Colonic mucosa (tissue), 4 donors: ENCODE measurements around the gene MRTFB. TPM values are rescaled to one million over a fixed set of nuclear protein-coding genes. Genes with fewer than 3 reads are reported as not detected.

Source experiments
- DNase-seq: peaks from one replicate; pipeline ENCODE4 v3.0.0-alpha.2; 2020
- H3K27ac ChIP-seq: fragments of 200-600 bp; one replicate; pipeline ENCODE4 v1.8.0; 2021
- H3K27me3 ChIP-seq: fragments of 200-600 bp; one replicate; pipeline ENCODE4 v1.8.0; 2021
- H3K36me3 ChIP-seq: fragments of 200-600 bp; one replicate; pipeline ENCODE4 v1.8.0; 2021
- H3K4me1 ChIP-seq: fragments of 200-600 bp; one replicate; pipeline ENCODE4 v1.8.0; 2021; ENCODE audit warnings: mild to moderate bottlenecking
- H3K4me3 ChIP-seq: fragments of 200-600 bp; one replicate; pipeline ENCODE4 v1.8.0; 2021
- H3K9ac ChIP-seq, 2 donors: one replicate each; pipeline ENCODE4 v1.7.0; 2013; ENCODE audit warnings: control low read depth in 2 of 2, low read depth in 2 of 2, low read length in 2 of 2
- H3K9me3 ChIP-seq: fragments of 200-600 bp; one replicate; pipeline ENCODE4 v1.8.0; 2021
- intact Hi-C: fragments of 100-400 bp; cut with DNase I; formaldehyde crosslinking; loops from one replicate; pipeline ENCODE4 v1.14.1; 2022
- total RNA-seq, 2 donors: library from RNA; stranded (reverse); fragmentation: NEBNext Ultra II Directional in 1 of 2; extraction: Animal tissue kit (Norgen Biotek cat#: 25700) in 1 of 2; gene quantifications; one replicate each; pipeline ENCODE4 v1.2.1, GENCODE V29; 2021
- TF ChIP-seq, protein P1 (sequence below): fragments of 200-600 bp; IDR thresholded peaks from one replicate; pipeline ENCODE4 v1.8.0; 2022; ENCODE audit warnings: antibody characterized with exemption, mild to moderate bottlenecking
- donor health status: healthy.
- donor health status: DM: no; HTN: no; CAD: no.
- donor health status: DM: no; HTN: no; CAD: no.

The MRTFB gene
- total RNA-seq, 2 donors from 2014 or later = 31.4 to 40.3 TPM

DNA sequence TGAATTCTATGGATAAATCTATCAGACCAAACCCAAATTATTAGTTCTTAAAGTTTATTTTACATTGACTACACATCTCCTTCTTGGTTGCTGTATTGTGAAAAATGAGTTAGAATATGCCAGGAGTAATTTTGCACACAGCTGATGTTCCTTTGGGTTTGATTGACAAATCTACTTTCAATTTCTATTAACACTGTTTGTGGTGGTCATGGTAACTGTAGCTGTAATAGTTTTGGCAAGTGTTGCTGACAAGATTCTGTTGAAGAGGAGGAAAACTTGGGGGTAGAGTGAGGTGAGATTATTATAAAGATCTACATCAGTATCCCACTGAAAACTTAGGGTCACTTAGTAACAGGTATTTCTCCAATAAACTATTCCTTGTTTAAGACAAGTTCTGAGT is 30.3 kb downstream of the MRTFB start:
- no peaks in the 10 kb centered on the region for H3K9me3 ChIP-seq
- H3K4me1 ChIP-seq = peaks cover 5% of the 10 kb centered on the region
- intact Hi-C loops = no loop called here
- TF ChIP-seq, protein P1, sequence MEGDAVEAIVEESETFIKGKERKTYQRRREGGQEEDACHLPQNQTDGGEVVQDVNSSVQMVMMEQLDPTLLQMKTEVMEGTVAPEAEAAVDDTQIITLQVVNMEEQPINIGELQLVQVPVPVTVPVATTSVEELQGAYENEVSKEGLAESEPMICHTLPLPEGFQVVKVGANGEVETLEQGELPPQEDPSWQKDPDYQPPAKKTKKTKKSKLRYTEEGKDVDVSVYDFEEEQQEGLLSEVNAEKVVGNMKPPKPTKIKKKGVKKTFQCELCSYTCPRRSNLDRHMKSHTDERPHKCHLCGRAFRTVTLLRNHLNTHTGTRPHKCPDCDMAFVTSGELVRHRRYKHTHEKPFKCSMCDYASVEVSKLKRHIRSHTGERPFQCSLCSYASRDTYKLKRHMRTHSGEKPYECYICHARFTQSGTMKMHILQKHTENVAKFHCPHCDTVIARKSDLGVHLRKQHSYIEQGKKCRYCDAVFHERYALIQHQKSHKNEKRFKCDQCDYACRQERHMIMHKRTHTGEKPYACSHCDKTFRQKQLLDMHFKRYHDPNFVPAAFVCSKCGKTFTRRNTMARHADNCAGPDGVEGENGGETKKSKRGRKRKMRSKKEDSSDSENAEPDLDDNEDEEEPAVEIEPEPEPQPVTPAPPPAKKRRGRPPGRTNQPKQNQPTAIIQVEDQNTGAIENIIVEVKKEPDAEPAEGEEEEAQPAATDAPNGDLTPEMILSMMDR = no peak
- H3K27ac ChIP-seq = no peak overlapping the region
- no peaks in the 10 kb centered on the region for H3K36me3 ChIP-seq
- DNase-seq = no peak
- H3K27me3 ChIP-seq = no peaks in the 10 kb centered on the region
- no peak overlapping the region for H3K9ac ChIP-seq
- H3K4me3 ChIP-seq = no peak overlapping the region

DNA sequence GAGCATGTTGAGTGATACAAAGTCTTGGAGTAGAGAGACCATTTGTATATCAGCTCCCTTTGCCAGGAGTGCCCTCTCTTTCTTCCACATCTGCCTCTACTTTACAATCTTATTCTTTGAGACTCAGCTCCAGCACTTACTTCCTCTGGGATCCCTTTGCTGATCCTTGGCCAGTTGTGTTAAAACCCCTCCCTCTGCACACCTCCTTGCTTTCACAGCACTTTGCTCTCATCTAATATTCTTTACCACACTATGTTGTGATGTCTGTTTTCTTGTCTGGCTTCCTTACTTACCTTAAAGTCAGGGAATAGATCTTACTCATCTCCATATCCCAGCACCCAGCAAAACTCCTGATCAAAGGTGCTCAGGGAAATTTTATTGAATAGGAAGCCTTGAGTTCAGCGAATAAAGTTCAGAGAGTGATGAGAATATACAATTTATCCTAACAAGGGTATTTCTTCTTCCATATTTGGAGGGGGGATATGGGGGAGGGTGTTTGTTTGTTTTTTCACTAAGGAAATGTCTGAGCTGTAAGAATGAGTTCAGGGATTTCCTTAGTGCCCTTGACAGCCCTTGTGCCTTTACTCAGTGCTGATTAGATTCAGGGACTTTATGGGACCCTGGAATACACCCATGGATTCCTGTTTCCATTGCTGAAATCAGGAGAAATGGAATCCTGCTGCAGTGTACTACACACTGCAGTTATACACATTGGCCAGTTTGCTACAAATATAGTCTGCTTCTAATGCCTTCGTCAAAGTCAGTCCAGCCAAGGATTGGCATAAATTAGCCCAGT is 32.0 kb downstream of the MRTFB start:
- TF ChIP-seq, protein P1 = no peak
- H3K27me3 ChIP-seq = no peaks in the 10 kb centered on the region
- H3K9ac ChIP-seq = peak overlapping the region in 1 of 2 donors; percentile 1
- no peak overlapping the region for H3K4me3 ChIP-seq
- H3K4me1 ChIP-seq = peaks cover 5% of the 10 kb centered on the region
- H3K9me3 ChIP-seq = no peaks in the 10 kb centered on the region
- no peak overlapping the region for H3K27ac ChIP-seq
- no peaks in the 10 kb centered on the region for H3K36me3 ChIP-seq
- intact Hi-C loops = no loop called here
- DNase-seq = no peak

DNA sequence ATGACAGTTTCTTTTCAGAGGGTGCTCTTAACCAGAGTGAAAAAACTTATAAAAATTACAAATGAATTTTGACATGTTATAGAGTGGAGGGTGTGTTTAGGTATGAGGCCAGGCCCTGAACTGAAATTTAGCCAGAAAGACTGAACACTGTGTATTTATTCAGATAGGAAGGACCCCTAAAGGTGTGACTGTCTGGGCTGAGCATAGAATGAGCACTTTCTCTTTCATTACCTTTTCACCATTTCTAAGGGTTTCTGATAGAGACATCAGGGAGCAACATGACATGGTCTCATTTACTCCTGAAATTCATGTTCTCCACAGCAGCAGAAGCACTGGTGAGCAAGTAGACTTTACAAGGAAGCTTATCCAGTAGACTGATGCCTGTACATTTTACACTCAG is 32.9 kb downstream of the MRTFB start:
- intact Hi-C loops = no loop called here
- Histone ChIP-seq H3K4me3 (no peak overlapping the region), H3K9me3 (no peaks in the 10 kb centered on the region), H3K27me3 (no peaks in the 10 kb centered on the region), H3K9ac (no peak overlapping the region), H3K4me1 (peaks cover 5% of the 10 kb centered on the region), H3K36me3 (no peaks in the 10 kb centered on the region), H3K27ac (no peak overlapping the region)
- TF ChIP-seq, protein P1 = no peak
- no peak for DNase-seq

DNA sequence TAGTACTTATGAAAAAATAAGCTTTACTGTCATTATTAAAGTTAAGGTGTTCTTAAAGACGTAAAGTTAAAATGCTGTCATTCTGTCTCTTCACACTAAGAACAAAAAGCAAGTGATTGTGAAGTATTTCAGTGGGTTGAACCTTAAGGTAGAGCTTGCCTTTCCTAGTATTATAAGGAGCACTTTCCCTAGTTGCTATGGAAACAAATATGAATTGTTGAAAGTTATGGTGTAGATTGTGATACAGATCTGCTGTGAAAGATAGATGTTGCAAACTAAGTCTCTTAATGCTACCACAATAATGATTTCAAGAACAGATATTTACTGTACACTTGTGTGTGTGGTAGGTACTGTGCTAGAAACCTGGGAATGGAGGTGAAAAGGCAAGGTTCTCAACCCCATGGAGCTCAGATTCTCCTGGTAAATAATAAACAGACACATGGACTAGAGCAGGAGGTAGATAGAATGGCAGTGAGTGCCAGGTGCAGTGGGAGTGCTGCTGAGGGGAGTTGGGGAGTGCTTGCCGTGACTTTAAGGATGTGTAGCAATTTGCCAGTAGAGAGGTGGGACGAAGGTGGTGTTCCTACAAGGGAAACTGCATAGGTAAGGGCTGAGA is 34.7 kb downstream of the MRTFB start:
- H3K9me3 ChIP-seq = no peaks in the 10 kb centered on the region
- no peaks in the 10 kb centered on the region for H3K36me3 ChIP-seq
- TF ChIP-seq, protein P1 = no peak
- H3K27me3 ChIP-seq = no peaks in the 10 kb centered on the region
- intact Hi-C loops = no loop called here
- no peak overlapping the region for H3K9ac ChIP-seq
- H3K27ac ChIP-seq = no peak overlapping the region
- H3K4me3 ChIP-seq = no peak overlapping the region
- peaks cover 5% of the 10 kb centered on the region for H3K4me1 ChIP-seq
- no peak for DNase-seq

DNA sequence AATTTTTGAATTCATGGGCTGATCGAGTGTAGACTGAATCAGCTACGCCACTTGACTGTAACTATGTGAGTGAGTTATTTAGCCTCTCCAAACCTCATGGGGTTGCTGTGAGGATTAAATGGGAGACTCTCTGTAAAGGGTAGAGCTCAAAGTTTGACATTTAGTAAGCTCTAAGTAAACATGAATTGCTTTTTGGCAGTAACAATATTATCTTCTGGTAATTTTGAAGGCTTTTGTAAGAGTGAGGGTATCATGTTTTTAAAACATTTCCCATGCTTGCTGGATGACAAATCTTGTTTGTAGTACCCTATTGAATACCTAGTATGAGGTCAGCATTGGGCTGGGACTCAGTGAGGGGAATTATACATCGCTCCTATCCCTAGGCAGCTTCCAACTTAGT is 35.3 kb downstream of the MRTFB start:
- Histone ChIP-seq H3K27me3 (no peaks in the 10 kb centered on the region), H3K27ac (no peak overlapping the region), H3K4me3 (no peak overlapping the region), H3K9ac (no peak overlapping the region), H3K36me3 (no peaks in the 10 kb centered on the region), H3K4me1 (peaks cover 7% of the 10 kb centered on the region), H3K9me3 (no peaks in the 10 kb centered on the region)
- no peak for DNase-seq
- TF ChIP-seq, protein P1 = no peak
- intact Hi-C loops = no loop called here
